ENCODE measurements around the gene GALNT1. TPM values are rescaled to one million over a fixed set of nuclear protein-coding genes. Genes with fewer than 3 reads are reported as not detected.

GALNT1 gene
- total RNA-seq, 1 experiment from 2014 or later = 77.9 TPM

DNA sequence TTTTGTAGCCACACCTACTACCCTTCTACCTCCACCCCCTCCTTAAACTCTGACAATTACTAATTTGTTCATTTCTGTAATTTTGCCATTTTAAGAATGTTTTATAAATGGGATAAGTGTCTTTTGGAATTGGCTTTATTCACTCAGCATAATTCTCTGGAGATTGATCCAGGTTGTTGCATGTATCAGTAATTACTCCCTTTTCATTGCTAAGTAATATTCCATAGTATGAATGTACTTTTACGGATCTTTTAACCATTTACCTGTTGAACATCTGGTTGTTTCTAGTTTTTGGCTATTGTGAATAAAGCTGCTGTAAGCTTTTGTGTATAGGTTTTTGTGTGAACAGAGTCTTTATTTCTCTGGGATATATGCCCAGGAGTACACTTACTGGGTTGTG lies 4.1 kb downstream of the GALNT1 start:
- Histone ChIP-seq H3T11ph (ENCODE audit: low read length) (no peak overlapping the region), H3K4ac (ENCODE audit: low read depth, low read length) (no peak overlapping the region), H3K23ac (ENCODE audit: insufficient read length, low read depth, low read length) (no peak overlapping the region), H3K27ac (ENCODE audit: insufficient read length, low read depth, low read length) (no peak overlapping the region), H2BK15ac (ENCODE audit: low read depth, low read length) (no peak overlapping the region), H4K5ac (ENCODE audit: insufficient read length, low read depth, low read length) (no peak overlapping the region), H4K91ac (ENCODE audit: insufficient read length, low read depth, low read length) (no peak overlapping the region), H2BK5ac (ENCODE audit: insufficient read length, low read length) (no peak overlapping the region), H2AFZ (ENCODE audit: low read length) (no peak overlapping the region), H3K4me1 (ENCODE audit: insufficient read depth, low read length) (no peaks in the 10 kb centered on the region; the same call in none of the 2 replicates), H2BK120ac (ENCODE audit: low read depth, low read length, poor library complexity, severe bottlenecking) (no peak overlapping the region), H3K27me3 (ENCODE audit: insufficient read depth, low read length) (no peaks in the 10 kb centered on the region), H3K79me1 (ENCODE audit: insufficient read depth, low read depth, low read length, poor library complexity, severe bottlenecking) (peaks cover 9% of the 10 kb centered on the region), H3K14ac (ENCODE audit: insufficient read depth, low read length) (no peak overlapping the region), H3K23me2 (ENCODE audit: insufficient read length, low read depth, low read length, poor library complexity, severe bottlenecking) (peaks cover 9% of the 10 kb centered on the region), H4K8ac (replicated peaks; ENCODE audit: insufficient read length, low read depth, low read length) (no peak overlapping the region), H2BK20ac (ENCODE audit: low read depth, low read length, poor library complexity, severe bottlenecking) (no peak overlapping the region), H3K4me2 (ENCODE audit: insufficient read depth, insufficient read length, low read length) (no peak overlapping the region), H3K18ac (ENCODE audit: insufficient read length, low read depth, low read length) (no peak overlapping the region), H2BK12ac (ENCODE audit: insufficient read length, low read depth, low read length) (no peak overlapping the region), H3K79me2 (ENCODE audit: insufficient read depth, low read length) (peaks cover 32% of the 10 kb centered on the region; the same call in 1 of the 2 replicates), H3K9me3 (ENCODE audit: control insufficient read depth, low read depth, low read length) (peaks cover 7% of the 10 kb centered on the region), H3K56ac (ENCODE audit: insufficient read length, low read depth, low read length) (no peak overlapping the region), H2AK5ac (ENCODE audit: insufficient read length, low read length) (no peak overlapping the region), H3K9ac (ENCODE audit: extremely low read depth, insufficient read length, low read length) (no peak overlapping the region), H4K20me1 (ENCODE audit: control insufficient read depth, insufficient read depth, insufficient read length) (no peaks in the 10 kb centered on the region)
- H3K36me3 Mint-ChIP-seq (ENCODE audit: insufficient read depth in 1 of 3, low read depth in 3 of 3) = peaks cover 29 to 49% (median 46%) of the 10 kb centered on the region in 3 experiments
- no peaks in the 10 kb centered on the region; the same call in 1 of the 2 replicates for H3K27me3 Mint-ChIP-seq (ENCODE audit: low read depth)
- DNase-seq = no peak
- no CpG with 5 or more reads among the region's 1 CpG for WGBS (ENCODE audit: extremely low coverage, insufficient read length, low lambda C conversion rate)
- H3K27ac Mint-ChIP-seq = no peak overlapping the region
- no peak overlapping the region for H3K4me3 Mint-ChIP-seq
- H3K9me3 Mint-ChIP-seq = peaks cover 33 to 49% of the 10 kb centered on the region in 2 experiments
- TF ChIP-seq, protein P1, sequence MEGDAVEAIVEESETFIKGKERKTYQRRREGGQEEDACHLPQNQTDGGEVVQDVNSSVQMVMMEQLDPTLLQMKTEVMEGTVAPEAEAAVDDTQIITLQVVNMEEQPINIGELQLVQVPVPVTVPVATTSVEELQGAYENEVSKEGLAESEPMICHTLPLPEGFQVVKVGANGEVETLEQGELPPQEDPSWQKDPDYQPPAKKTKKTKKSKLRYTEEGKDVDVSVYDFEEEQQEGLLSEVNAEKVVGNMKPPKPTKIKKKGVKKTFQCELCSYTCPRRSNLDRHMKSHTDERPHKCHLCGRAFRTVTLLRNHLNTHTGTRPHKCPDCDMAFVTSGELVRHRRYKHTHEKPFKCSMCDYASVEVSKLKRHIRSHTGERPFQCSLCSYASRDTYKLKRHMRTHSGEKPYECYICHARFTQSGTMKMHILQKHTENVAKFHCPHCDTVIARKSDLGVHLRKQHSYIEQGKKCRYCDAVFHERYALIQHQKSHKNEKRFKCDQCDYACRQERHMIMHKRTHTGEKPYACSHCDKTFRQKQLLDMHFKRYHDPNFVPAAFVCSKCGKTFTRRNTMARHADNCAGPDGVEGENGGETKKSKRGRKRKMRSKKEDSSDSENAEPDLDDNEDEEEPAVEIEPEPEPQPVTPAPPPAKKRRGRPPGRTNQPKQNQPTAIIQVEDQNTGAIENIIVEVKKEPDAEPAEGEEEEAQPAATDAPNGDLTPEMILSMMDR (conservative IDR thresholded peaks at IDR 0.05) = no peak
- H3K4me1 Mint-ChIP-seq = peaks cover 27 to 34% of the 10 kb centered on the region in 2 experiments
